Coronary artery (tissue), 2 donors: ENCODE results near the gene KRTAP13-1.
A peak's percentile ranks its signal among the peaks of the same experiment; 100 is the strongest.

Experiments used
- DNase-seq: peaks from one replicate; pipeline ENCODE4 v3.0.0-alpha.2; 2017; ENCODE audit warnings: low spot score
- H3K27ac ChIP-seq, 2 donors: fragments of 200-600 bp; sonication (generic); one replicate each; pipeline ENCODE4 v1.5.1; 2016 to 2019
- H3K4me3 ChIP-seq: fragments of 200-600 bp; sonication (generic); 2 replicates; pipeline ENCODE4 v1.5.1; 2016; ENCODE audit warnings: mild to moderate bottlenecking, moderate library complexity
- CTCF ChIP-seq: fragments of 200-600 bp; sonication (generic); IDR thresholded peaks from one replicate; pipeline ENCODE4 v1.5.1; 2019; ENCODE audit warnings: antibody characterized with exemption

KRTAP13-1 gene

DNA sequence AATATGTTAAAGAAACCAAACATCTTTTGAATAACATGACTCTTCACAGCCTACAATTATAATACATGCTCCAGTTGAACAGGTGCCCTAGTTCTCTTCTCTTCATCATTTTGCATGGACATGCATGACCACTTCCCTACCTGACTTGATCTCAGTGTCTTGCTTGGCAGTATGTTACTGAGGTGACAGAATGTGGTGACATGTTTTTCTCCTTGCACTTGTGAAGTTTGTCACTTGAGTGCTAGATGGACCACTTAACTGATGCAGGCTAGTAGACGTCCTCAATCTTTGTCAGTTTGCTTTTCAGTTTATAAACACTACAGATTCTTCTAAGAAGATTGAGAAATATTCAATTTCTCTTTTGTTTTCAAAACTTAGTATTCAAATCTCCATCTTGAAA lies 13.6 kb upstream of the KRTAP13-1 start:
- no peak for TF ChIP-seq CTCF
- DNase-seq, result no peak
- no peak overlapping the region for H3K4me3 ChIP-seq
- no peak overlapping the region for H3K27ac ChIP-seq

GRCh38 chr21:30391492-30392025 lies 4.3 kb upstream of the KRTAP13-1 start:
- H3K4me3 ChIP-seq, result no peak overlapping the region
- TF ChIP-seq CTCF, result no peak
- no peak overlapping the region for H3K27ac ChIP-seq
- DNase-seq, result no peak

- TF ChIP-seq CTCF, result no peak
- Histone ChIP-seq H3K27ac (no peak overlapping the region), H3K4me3 (peak overlapping the region; percentile 16)
- no peak for DNase-seq
These were observed 13.1 kb downstream of the KRTAP13-1 start for GRCh38 chr21:30408782-30409494.

DNA sequence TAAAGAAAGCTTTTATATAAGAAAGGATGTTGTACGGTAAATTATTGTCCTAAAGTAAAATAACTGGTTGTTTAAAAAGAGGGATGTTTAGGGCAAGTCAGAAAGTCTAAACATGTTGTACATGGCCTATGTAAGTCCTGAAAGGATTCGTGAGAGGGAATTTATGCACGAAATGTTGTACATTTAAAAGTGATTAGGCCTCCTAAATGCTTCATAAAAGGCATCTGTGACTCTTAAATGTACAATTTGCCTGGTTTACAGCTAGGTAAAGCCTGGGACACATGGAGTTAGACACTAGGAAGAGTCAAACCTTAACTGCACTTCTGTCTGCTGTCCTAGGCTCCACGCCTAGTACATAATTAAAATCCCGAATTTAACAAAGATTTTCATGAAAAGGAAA lies 20.2 kb downstream of the KRTAP13-1 start:
- DNase-seq, result no peak
- Histone ChIP-seq H3K4me3 (no peak overlapping the region), H3K27ac (no peak overlapping the region)
- no peak for TF ChIP-seq CTCF

DNA sequence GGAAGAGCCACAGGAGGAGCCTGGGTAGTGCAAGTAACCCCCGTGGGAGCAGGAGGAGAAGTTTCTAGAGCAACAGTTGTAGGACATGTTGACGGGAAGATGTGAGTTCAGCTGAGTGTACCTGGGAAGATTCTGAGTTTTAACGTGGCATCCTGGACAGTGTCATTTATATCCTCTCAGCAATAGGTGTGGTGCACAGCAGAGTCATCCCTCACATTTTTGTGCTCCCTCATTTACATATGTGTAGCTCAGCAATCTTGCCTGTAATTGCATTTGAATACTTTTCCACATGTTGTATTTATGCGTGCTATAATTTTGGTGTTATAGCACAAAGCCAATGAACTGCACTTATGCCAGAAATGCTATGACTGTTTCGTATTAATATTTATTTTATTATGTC lies 30.0 kb downstream of the KRTAP13-1 start, which contains the start of gene KRTAP13-3:
Gene KRTAP13-3 (minus strand): TSS at position 101 of the 400 bp plus-strand sequence. CDS start 14 bp downstream, at position 87.
- H3K27ac ChIP-seq, result no peak within 1 kb of the TSS
- H3K4me3 ChIP-seq, result no peak within 1 kb of the TSS
- no peak for TF ChIP-seq CTCF
- DNase-seq, result no peak

- no peak overlapping the region for H3K27ac ChIP-seq
- no peak overlapping the region for H3K4me3 ChIP-seq
- DNase-seq, result no peak
- no peak for TF ChIP-seq CTCF
These were observed 30.9 kb downstream of the KRTAP13-1 start for GRCh38 chr21:30426731-30427130.

DNA sequence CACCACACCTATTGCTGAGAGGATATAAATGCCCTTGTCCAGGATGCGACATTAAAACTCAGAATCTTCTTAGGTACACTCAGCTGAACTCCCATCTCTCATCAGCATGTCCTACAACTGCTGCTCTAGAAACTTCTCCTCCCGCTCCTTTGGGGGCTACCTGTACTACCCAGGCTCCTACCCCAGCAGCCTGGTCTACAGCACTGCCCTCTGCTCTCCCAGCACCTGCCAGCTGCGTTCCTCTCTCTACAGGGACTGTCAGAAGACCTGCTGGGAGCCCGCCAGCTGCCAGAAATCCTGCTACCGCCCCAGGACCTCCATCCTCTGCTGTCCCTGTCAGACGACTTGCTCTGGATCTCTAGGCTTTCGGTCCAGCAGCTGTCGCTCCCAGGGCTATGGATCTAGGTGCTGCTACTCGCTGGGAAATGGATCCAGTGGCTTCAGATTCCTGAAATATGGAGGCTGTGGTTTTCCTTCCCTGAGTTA lies 34.4 kb downstream of the KRTAP13-1 start, which contains the start of gene KRTAP13-4:
Gene KRTAP13-4 (plus strand): TSS at position 51 of the 486 bp plus-strand sequence. CDS start 56 bp downstream, at position 107.
- no peak for TF ChIP-seq CTCF
- H3K27ac ChIP-seq, result no peak within 1 kb of the TSS
- no peak within 1 kb of the TSS for H3K4me3 ChIP-seq
- no peak for DNase-seq
